Measurements from ENCODE around the gene IKZF2. TPM values are rescaled to one million over a fixed set of nuclear protein-coding genes. Genes with fewer than 3 reads are reported as not detected.
A peak's percentile ranks its signal among the peaks of the same experiment; 100 is the strongest.

IKZF2 gene
- total and polyA plus RNA-seq, 10 of the 15 experiments (the other 5 are each of a cell fraction or from before 2014, with no cell fraction given): 15.2 to 266 (median 87.2) TPM

- Histone ChIP-seq H4K20me1 (ENCODE audit: control insufficient read depth, insufficient read depth) (no peaks in the 10 kb centered on the region), H3K27me3 (replicated peaks in 1 of 2; ENCODE audit: control insufficient read depth in 2 of 2, insufficient read depth in 2 of 2, low read length in 1 of 2) (no peaks in the 10 kb centered on the region), H3K4me1 (ENCODE audit: control insufficient read depth, insufficient read depth, low read length) (no peaks in the 10 kb centered on the region), H3K27ac (ENCODE audit: control insufficient read depth, insufficient read depth) (peak overlapping the region; percentile 92), H3K9ac (ENCODE audit: control insufficient read depth, insufficient read depth, low read length) (peak overlapping the region; percentile 94), H3K36me3 (ENCODE audit: control insufficient read depth in 2 of 2, insufficient read depth in 2 of 2, low read length in 1 of 2) (no peaks in the 10 kb centered on the region), H3K79me2 (ENCODE audit: control insufficient read depth, insufficient read depth, low read length) (peaks cover 88% of the 10 kb centered on the region), H3K4me2 (ENCODE audit: control insufficient read depth, insufficient read depth) (peak overlapping the region; percentile 19), H2AFZ (ENCODE audit: control insufficient read depth, low read depth, low read length) (peak overlapping the region; percentile 47; the same call in 1 of the 2 replicates), H3K4me3 (peak overlapping the region; percentile 84), H3K9me3 (replicated peaks; ENCODE audit: control insufficient read depth, insufficient read depth, low read length) (no peaks in the 10 kb centered on the region; the same call in 2 of the 3 replicates)
- ChIA-PET SMC1A (ENCODE audit: uncharacterized antibody, unreplicated experiment) (interaction anchor here (0.9 to 24.8 kb wide), 23 partner anchors 14 to 373 kb away, joined by 3 to 467 read pairs (median 6); no protein-coding TSS in a partner anchor), RAD21 (ENCODE audit: unreplicated experiment) (interaction anchor here (0.7 to 27.1 kb wide), 22 partner anchors 10 to 1165 kb away, joined by 3 to 540 read pairs (median 8); no protein-coding TSS in a partner anchor), CTCF (interaction anchor here (0.6 to 10.6 kb wide), 25 partner anchors 11 to 464 kb away, joined by 3 to 105 read pairs (median 6); no protein-coding TSS in a partner anchor), POLR2A (interaction anchor here (0.7 to 13.2 kb wide), 12 partner anchors 10 to 594 kb away, joined by 3 to 232 read pairs (median 5); no protein-coding TSS in a partner anchor)
- no TSS peak for BruUV-seq (replicated peaks)
- no peak for TF ChIP-seq ESRRA (IDR thresholded peaks at IDR 0.05; ENCODE audit: low read length)
- TF ChIP-seq IKZF1 (conservative IDR thresholded peaks at IDR 0.05): peak; percentile 60; the same call in 1 of the 2 replicates
- TF ChIP-seq NR2C2 (IDR thresholded peaks at IDR 0.05; ENCODE audit: borderline replicate concordance, control insufficient read depth, insufficient read length, low read depth): no peak
- 0 out of 2 replicates have a peak, but pooled peaks have one; percentile 9 for TF ChIP-seq NFIC (IDR thresholded peaks at IDR 0.05; ENCODE audit: low read depth, low read length)
- no peak for TF ChIP-seq GABPA (IDR thresholded peaks at IDR 0.05; ENCODE audit: low read depth)
- TF ChIP-seq WRNIP1 (IDR thresholded peaks at IDR 0.05; ENCODE audit: borderline replicate concordance, low read depth, low read length): peak; percentile 88; the same call in 1 of the 2 replicates
- TF ChIP-seq IKZF2 (IDR thresholded peaks at IDR 0.05): peak; percentile 64 to 72
- peak; percentile 88; the same call in 1 of the 2 replicates for TF ChIP-seq NFXL1 (IDR thresholded peaks at IDR 0.05; ENCODE audit: borderline replicate concordance)
- intact Hi-C loops (cut with micrococcal nuclease; ENCODE audit: unreplicated experiment) (loop anchor here (1.0 to 10.0 kb wide), 2 partner anchors 128 to 1584 kb away; no protein-coding TSS in a partner anchor), in situ Hi-C loops (cut with MboI) (loop anchor here (5.0 to 10.0 kb wide), 3 partner anchors 128 to 463 kb away; no protein-coding TSS in a partner anchor)
- WGBS (ENCODE audit: insufficient coverage, insufficient replicate concordance, low lambda C conversion rate, missing lambda C conversion rate): 5% methylated on average over 6 of the region's 10 CpGs
- no peak for DNase-seq (ENCODE audit: low read depth, low spot score)
- no peak for ATAC-seq
- FAIRE-seq: no peak
Measured at GRCh38 chr2:213150315-213151097, 906 bp downstream of the IKZF2 start.

Data from GM12878 (cell line).